NCI-H2029 treated with DMSO at 0.1 percent for 48 hours (cell line): ENCODE measurements around the gene JCAD.
A peak's percentile ranks its signal among the peaks of the same experiment; 100 is the strongest.

ENCODE experiments used
- DNase-seq: peaks from one replicate; lab custom pipeline; 2025; lab: John Stamatoyannopoulos, UW

JCAD gene

GRCh38 chr10:30046476-30046875, 12.9 kb downstream of the JCAD start:
- no peak for DNase-seq

GRCh38 chr10:30045961-30046360, 13.4 kb downstream of the JCAD start:
- no peak for DNase-seq

- no peak for DNase-seq
Measured at GRCh38 chr10:30043476-30044270, 15.7 kb downstream of the JCAD start.

GRCh38 chr10:30042820-30043219, 16.6 kb downstream of the JCAD start:
- DNase-seq = no peak

GRCh38 chr10:30041196-30042105, 17.9 kb downstream of the JCAD start:
- DNase-seq = no peak

GRCh38 chr10:30040597-30040996, 18.8 kb downstream of the JCAD start:
- no peak for DNase-seq

- no peak for DNase-seq
Measured at GRCh38 chr10:30039988-30040387, 19.4 kb downstream of the JCAD start.

- no peak for DNase-seq
Measured at GRCh38 chr10:30039567-30039966, 19.8 kb downstream of the JCAD start.

- DNase-seq = no peak
Measured at GRCh38 chr10:30038781-30039536, 20.4 kb downstream of the JCAD start.

GRCh38 chr10:30037620-30038336, 21.6 kb downstream of the JCAD start:
- no peak for DNase-seq

GRCh38 chr10:30036811-30037210, 22.6 kb downstream of the JCAD start:
- no peak for DNase-seq

- no peak for DNase-seq
Measured at GRCh38 chr10:30036341-30036740, 23.0 kb downstream of the JCAD start.

GRCh38 chr10:30034433-30035137, 24.8 kb downstream of the JCAD start:
- no peak for DNase-seq

GRCh38 chr10:30032125-30032524, 27.3 kb downstream of the JCAD start:
- DNase-seq = no peak

- no peak for DNase-seq
Measured at GRCh38 chr10:30029872-30030256, 29.5 kb downstream of the JCAD start.

GRCh38 chr10:30029164-30029871, 30.1 kb downstream of the JCAD start:
- no peak for DNase-seq

- DNase-seq = no peak
Measured at GRCh38 chr10:30028738-30029030, 30.7 kb downstream of the JCAD start.

- DNase-seq = no peak
Measured at GRCh38 chr10:30028006-30028737, 31.2 kb downstream of the JCAD start.

- peak; percentile 15 for DNase-seq
Measured at GRCh38 chr10:30027057-30028005, 32.1 kb downstream of the JCAD start.
